Tibial nerve (tissue), 4 donors: Measurements from ENCODE around the gene LHX3.

Source experiments
- CTCF ChIP-seq, 5 experiments: fragments of 200-600 bp in 3 of 5; fragments of 450-650 bp in 2 of 5; sonication (generic) in 3 of 5; IDR thresholded peaks; one replicate each; pipeline ENCODE4 v1.5.1; 2016 to 2019; ENCODE audit warnings: antibody characterized with exemption in 5 of 5, mild to moderate bottlenecking in 3 of 5, moderate library complexity in 2 of 5
- EP300 ChIP-seq, 2 donors: sonication (generic); formaldehyde crosslinking; IDR thresholded peaks; one replicate each; pipeline ENCODE4 v1.6.1; 2017; ENCODE audit warnings: antibody characterized with exemption in 2 of 2, mild to moderate bottlenecking in 1 of 2
- POLR2A ChIP-seq, 2 donors: fragments of 450-650 bp; IDR thresholded peaks; one replicate each; pipeline ENCODE4 v1.6.1; 2017; ENCODE audit warnings: antibody characterized with exemption in 2 of 2, mild to moderate bottlenecking in 2 of 2, moderate library complexity in 2 of 2

DNA sequence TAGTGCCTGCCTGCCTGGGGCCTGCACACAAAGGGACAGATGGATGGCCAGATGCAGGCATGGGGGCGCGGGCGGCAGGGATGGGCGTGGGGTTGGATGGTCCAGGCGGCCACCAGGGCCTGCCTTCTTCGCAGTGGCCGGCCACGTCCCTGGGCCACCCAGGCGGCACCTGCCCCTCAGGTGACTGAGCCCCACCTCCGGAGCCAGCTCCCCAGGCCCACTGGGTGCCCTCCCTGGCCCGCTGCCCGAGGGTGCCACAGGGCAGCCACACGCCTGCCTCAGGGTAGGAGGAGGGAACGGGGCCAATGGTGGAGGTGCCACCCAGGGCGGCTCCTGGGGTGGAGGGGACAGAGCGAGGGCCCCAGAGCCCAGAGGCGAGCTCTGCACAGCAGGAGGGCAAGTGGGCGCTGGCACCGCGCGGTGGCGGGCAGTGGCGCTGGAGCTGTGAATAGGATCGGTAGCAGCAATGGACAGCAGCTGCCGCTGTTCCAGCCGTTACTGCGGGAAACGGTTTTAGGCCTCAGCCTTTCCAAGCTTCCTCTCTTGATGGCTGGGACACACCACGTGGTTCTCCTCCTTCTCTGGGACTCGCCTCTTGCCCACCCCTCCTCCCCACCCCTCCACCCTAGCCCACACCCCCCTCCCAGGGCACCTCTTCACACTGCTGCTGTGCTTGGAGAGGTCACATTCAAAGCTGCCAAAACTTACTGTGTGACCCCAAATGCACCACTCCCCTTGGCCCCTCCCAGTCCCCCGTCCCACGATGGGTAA, 19.1 kb downstream of the LHX3 start:
- TF ChIP-seq EP300 (IDR thresholded peaks at IDR 0.05): no peak
- TF ChIP-seq POLR2A (IDR thresholded peaks at IDR 0.05): no peak
- TF ChIP-seq CTCF (IDR thresholded peaks at IDR 0.05): no peak
